Neural progenitor cell (in vitro differentiated cells): ENCODE measurements around the gene SAMD4A. TPM values are rescaled to one million over a fixed set of nuclear protein-coding genes. Genes with fewer than 3 reads are reported as not detected.

Source experiments
- DNase-seq: peaks from one replicate; pipeline ENCODE4 v3.0.0-alpha.2; 2016; ENCODE audit warnings: low spot score
- H2AFZ ChIP-seq: fragments of 200-600 bp; sonication (generic); replicated peaks from 2 replicates; pipeline ENCODE4 v1.6.1; 2016; ENCODE audit warnings: antibody characterized with exemption
- H3F3A ChIP-seq: fragments of 200-600 bp; sonication (generic); 2 replicates; pipeline ENCODE4 v1.6.1; 2016; ENCODE audit warnings: antibody characterized with exemption, low read depth
- H3K27ac ChIP-seq: fragments of 200-600 bp; sonication (generic); 2 replicates; pipeline ENCODE4 v1.5.1; 2016; ENCODE audit warnings: mild to moderate bottlenecking
- H3K27me3 ChIP-seq: fragments of 200-600 bp; sonication (generic); 2 replicates; pipeline ENCODE4 v1.6.1; 2016; ENCODE audit warnings: mild to moderate bottlenecking, moderate library complexity
- H3K36me3 ChIP-seq: fragments of 200-600 bp; sonication (generic); 2 replicates; pipeline ENCODE4 v1.5.1; 2016
- H3K4me1 ChIP-seq: fragments of 200-600 bp; sonication (generic); 2 replicates; pipeline ENCODE4 v1.6.1; 2016; ENCODE audit warnings: mixed run types
- H3K4me2 ChIP-seq: fragments of 200-600 bp; sonication (generic); 2 replicates; pipeline ENCODE4 v1.6.1; 2016
- H3K4me3 ChIP-seq: fragments of 200-600 bp; sonication (generic); 2 replicates; pipeline ENCODE4 v1.5.1; 2016
- H3K79me2 ChIP-seq: fragments of 200-600 bp; sonication (generic); 2 replicates; pipeline ENCODE4 v1.6.1; 2016; ENCODE audit warnings: low read depth
- H3K9ac ChIP-seq: fragments of 200-600 bp; sonication (generic); 2 replicates; pipeline ENCODE4 v1.6.1; 2016
- H3K9me3 ChIP-seq: fragments of 200-600 bp; sonication (generic); 2 replicates; pipeline ENCODE4 v1.5.1; 2016; ENCODE audit warnings: low read depth
- H4K20me1 ChIP-seq: fragments of 200-600 bp; sonication (generic); 2 replicates; pipeline ENCODE4 v1.6.1; 2016; ENCODE audit warnings: low read depth
- H3K27ac Mint-ChIP-seq: 3 replicates; pipeline ENCODE4 v1.8.0; 2021; ENCODE audit warnings: mixed read lengths
- H3K27me3 Mint-ChIP-seq: 2 replicates; pipeline ENCODE4 v1.8.0; 2022; ENCODE audit warnings: low read depth, mild to moderate bottlenecking, inconsistent platforms, moderate library complexity, mixed read lengths; ENCODE audit not compliant: insufficient read depth
- H3K36me3 Mint-ChIP-seq: 3 replicates; pipeline ENCODE4 v1.8.0; 2021; ENCODE audit warnings: mixed read lengths
- H3K4me1 Mint-ChIP-seq: 3 replicates; pipeline ENCODE4 v1.8.0; 2021; ENCODE audit warnings: mixed read lengths
- H3K4me3 Mint-ChIP-seq: 3 replicates; pipeline ENCODE4 v1.8.0; 2021; ENCODE audit warnings: mild to moderate bottlenecking, moderate library complexity, mixed read lengths
- H3K9me3 Mint-ChIP-seq: 3 replicates; pipeline ENCODE4 v1.8.0; 2020; ENCODE audit warnings: mixed read lengths
- CTCF ChIP-seq: fragments of 200-600 bp; sonication (generic); IDR thresholded peaks from 2 replicates; pipeline ENCODE4 v1.5.1; 2017; ENCODE audit warnings: antibody characterized with exemption, mild to moderate bottlenecking
- EZH2 ChIP-seq: fragments of 200-600 bp; sonication (generic); IDR thresholded peaks from 2 replicates; pipeline ENCODE4 v1.6.1; 2017; ENCODE audit warnings: antibody characterized with exemption, mild to moderate bottlenecking, moderate library complexity
- EZH2phosphoT487 ChIP-seq: fragments of 200-600 bp; sonication (generic); IDR thresholded peaks from 2 replicates; pipeline ENCODE4 v1.6.1; 2017; ENCODE audit warnings: antibody characterized with exemption
- total RNA-seq: library from RNA; depleted of rRNA; stranded (reverse); fragments of >200 nt; gene quantifications from 2 replicates; pipeline ENCODE4 v1.2.3, GENCODE V29; 2015; ENCODE audit warnings: low replicate concordance

The SAMD4A gene
- total RNA-seq, 1 donor from 2014 or later = 4.3 TPM

GRCh38 chr14:54567639-54568561, 972 bp downstream of the SAMD4A start:
- H3K27me3 Mint-ChIP-seq = peaks cover 7% of the 10 kb centered on the region
- H3K27ac Mint-ChIP-seq = peak overlapping the region; percentile 78
- peaks cover 10% of the 10 kb centered on the region for H3K4me1 ChIP-seq
- peaks cover 10% of the 10 kb centered on the region for H3K36me3 Mint-ChIP-seq
- H3K9me3 Mint-ChIP-seq = peaks cover 5% of the 10 kb centered on the region
- peaks cover 25% of the 10 kb centered on the region for H3F3A ChIP-seq
- TF ChIP-seq EZH2 (no peak), EZH2phosphoT487 (no peak), CTCF (no peak)
- H3K4me3 ChIP-seq = peak overlapping the region; percentile 61
- peak; percentile 85 for DNase-seq
- H3K4me2 ChIP-seq = peak overlapping the region; percentile 90
- H2AFZ ChIP-seq = peak overlapping the region; percentile 91
- H4K20me1 ChIP-seq = peaks cover 7% of the 10 kb centered on the region
- no peaks in the 10 kb centered on the region for H3K36me3 ChIP-seq
- no peaks in the 10 kb centered on the region for H3K9me3 ChIP-seq
- peaks cover 21% of the 10 kb centered on the region for H3K4me1 Mint-ChIP-seq
- H3K27me3 ChIP-seq = peaks cover 66% of the 10 kb centered on the region
- peak overlapping the region; percentile 98 for H3K4me3 Mint-ChIP-seq
- H3K79me2 ChIP-seq = no peaks in the 10 kb centered on the region
- H3K27ac ChIP-seq = no peak overlapping the region
- no peak overlapping the region for H3K9ac ChIP-seq

- H3F3A ChIP-seq = peaks cover 25% of the 10 kb centered on the region
- H3K27me3 Mint-ChIP-seq = peaks cover 7% of the 10 kb centered on the region
- peaks cover 60% of the 10 kb centered on the region for H3K27me3 ChIP-seq
- H3K4me3 Mint-ChIP-seq = peak overlapping the region; percentile 98
- H3K27ac Mint-ChIP-seq = no peak overlapping the region
- TF ChIP-seq CTCF (no peak), EZH2phosphoT487 (no peak), EZH2 (no peak)
- H3K27ac ChIP-seq = no peak overlapping the region
- H3K4me2 ChIP-seq = peak overlapping the region; percentile 90
- peaks cover 10% of the 10 kb centered on the region for H3K4me1 ChIP-seq
- no peak overlapping the region for H3K9ac ChIP-seq
- H3K9me3 Mint-ChIP-seq = peaks cover 9% of the 10 kb centered on the region
- H3K9me3 ChIP-seq = no peaks in the 10 kb centered on the region
- DNase-seq = peak; percentile 26
- no peaks in the 10 kb centered on the region for H3K36me3 ChIP-seq
- H3K36me3 Mint-ChIP-seq = peaks cover 19% of the 10 kb centered on the region
- no peak overlapping the region for H3K4me3 ChIP-seq
- peaks cover 7% of the 10 kb centered on the region for H4K20me1 ChIP-seq
- no peak overlapping the region for H2AFZ ChIP-seq
- H3K79me2 ChIP-seq = no peaks in the 10 kb centered on the region
- H3K4me1 Mint-ChIP-seq = peaks cover 21% of the 10 kb centered on the region
These were observed 2.1 kb downstream of the SAMD4A start for GRCh38 chr14:54568821-54569595.

DNA sequence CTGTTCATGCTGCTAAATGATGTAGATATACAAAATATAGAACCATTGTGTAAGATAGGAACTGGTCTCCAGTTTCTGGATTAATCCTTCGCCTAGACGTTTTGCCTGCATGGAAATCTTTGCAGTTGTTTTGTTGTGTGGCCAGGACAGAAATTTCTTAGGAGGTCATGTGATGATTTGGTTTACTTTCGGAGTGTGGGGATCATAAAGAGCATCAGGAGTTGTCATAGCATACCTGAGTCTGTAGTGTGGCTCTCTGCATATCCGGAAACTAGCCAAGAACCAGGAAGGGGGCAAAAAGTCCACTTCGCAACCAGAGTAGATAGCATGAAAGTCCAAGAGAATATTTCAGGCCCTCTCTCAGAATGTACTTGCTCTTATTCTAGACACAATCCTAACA, 3.1 kb downstream of the SAMD4A start:
- H3K27ac Mint-ChIP-seq = no peak overlapping the region

More for the DNA sequence above, 3.1 kb downstream of the SAMD4A start:
- Histone ChIP-seq H3K27ac (no peak overlapping the region), H3K9ac (no peak overlapping the region), H3K9me3 (no peaks in the 10 kb centered on the region), H3K4me2 (no peak overlapping the region), H3K79me2 (no peaks in the 10 kb centered on the region), H2AFZ (no peak overlapping the region), H3K4me3 (no peak overlapping the region), H4K20me1 (no peaks in the 10 kb centered on the region), H3F3A (peaks cover 17% of the 10 kb centered on the region), H3K27me3 (peaks cover 50% of the 10 kb centered on the region), H3K36me3 (no peaks in the 10 kb centered on the region), H3K4me1 (peaks cover 2% of the 10 kb centered on the region)
- H3K27me3 Mint-ChIP-seq = no peaks in the 10 kb centered on the region
- peak overlapping the region; percentile 3 for H3K4me3 Mint-ChIP-seq
- TF ChIP-seq CTCF (no peak), EZH2phosphoT487 (no peak), EZH2 (no peak)
- peaks cover 19% of the 10 kb centered on the region for H3K36me3 Mint-ChIP-seq
- DNase-seq = no peak
- H3K4me1 Mint-ChIP-seq = peaks cover 16% of the 10 kb centered on the region
- peaks cover 9% of the 10 kb centered on the region for H3K9me3 Mint-ChIP-seq
